NK-92 (cell line): Measurements from ENCODE around the gene TMEM218.
"Not testable (repeated sequence)": the region's sequence is repeated elsewhere in the genome, so short reads cannot be mapped to it uniquely, and the experiment has no call there.

ENCODE experiments used
- DNase-seq: peaks from one replicate; lab custom pipeline; 2025; ENCODE audit not compliant: unreplicated experiment; lab: John Stamatoyannopoulos, UW

TMEM218 gene

GRCh38 chr11:125056931-125057692 lies 54.3 kb downstream of the TMEM218 start:
- no peak for DNase-seq

DNA sequence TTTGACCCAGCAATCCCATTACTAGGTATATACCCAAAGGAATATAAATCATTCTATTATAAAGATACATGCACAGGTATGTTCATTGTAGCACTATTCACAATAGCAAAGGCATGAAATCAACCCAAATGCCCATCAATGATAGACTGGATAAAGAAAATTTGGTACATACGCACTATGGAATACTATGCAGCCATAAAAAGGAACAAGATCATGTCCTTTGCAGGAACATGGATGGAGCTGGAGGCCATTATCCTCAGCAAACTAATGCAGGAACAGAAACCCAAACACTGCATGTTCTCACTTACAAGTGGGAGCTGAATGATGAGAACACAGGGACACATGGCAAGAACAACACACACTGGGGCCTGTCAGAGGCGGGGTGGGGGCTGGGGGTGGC lies 55.3 kb downstream of the TMEM218 start:
- not testable (repeated sequence) for DNase-seq

- DNase-seq: no peak
Measured at GRCh38 chr11:125055107-125055715, 56.2 kb downstream of the TMEM218 start.

GRCh38 chr11:125053167-125053566 lies 58.3 kb downstream of the TMEM218 start:
- DNase-seq: no peak

GRCh38 chr11:125052047-125052446 lies 59.4 kb downstream of the TMEM218 start:
- no peak for DNase-seq

- DNase-seq: no peak
Measured at GRCh38 chr11:125049164-125049792, 62.1 kb downstream of the TMEM218 start.
